Measurements from ENCODE around the gene IL17A.

The IL17A gene

DNA sequence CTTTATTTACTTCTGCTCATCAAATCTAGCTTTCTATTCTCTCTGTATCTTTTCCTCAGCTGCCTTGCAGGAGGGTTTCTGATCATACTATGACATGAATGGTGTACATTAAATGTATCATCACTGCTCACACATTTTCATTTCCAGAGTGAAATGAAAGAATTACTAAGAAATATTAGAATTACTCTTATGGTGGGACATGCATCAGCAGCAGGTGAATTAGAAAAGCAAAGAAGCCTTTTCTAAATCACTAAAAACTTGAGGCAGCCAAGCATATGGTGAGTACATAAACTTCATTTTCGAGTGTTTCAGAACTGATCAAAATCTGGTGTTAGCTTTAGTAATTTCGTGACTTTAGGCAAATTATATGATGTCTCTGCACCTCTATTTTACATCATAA lies 23.6 kb downstream of the IL17A start:
- TF ChIP-seq RAD21 (IDR thresholded peaks at IDR 0.05; ENCODE audit: low read depth) (no peak), EP300 (IDR thresholded peaks at IDR 0.05; ENCODE audit: borderline replicate concordance) (no peak), CREB1 (IDR thresholded peaks at IDR 0.05; ENCODE audit: low read depth) (no peak), ZBTB7A (IDR thresholded peaks at IDR 0.05; ENCODE audit: low read depth) (no peak)

DNA sequence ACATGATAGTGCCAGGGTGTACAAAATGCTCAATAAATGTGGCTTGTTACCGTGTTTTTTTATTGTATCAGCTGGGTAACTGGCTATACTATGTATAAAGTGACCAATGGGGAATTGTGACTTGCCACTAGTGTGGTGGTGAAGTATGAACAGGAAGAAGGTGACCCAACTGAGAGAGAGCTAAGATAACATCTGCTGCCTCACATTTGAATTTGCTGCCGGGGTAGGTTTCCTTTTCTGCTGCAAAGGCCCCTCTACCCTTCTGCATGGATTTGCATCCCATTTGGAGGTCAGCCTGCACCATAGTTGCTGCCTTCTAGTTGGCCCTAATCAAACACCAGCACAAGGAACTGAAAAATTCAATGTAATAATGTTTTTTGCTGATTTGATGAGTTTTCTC lies 24.1 kb downstream of the IL17A start:
- TF ChIP-seq NFIC (IDR thresholded peaks at IDR 0.05): no peak

DNA sequence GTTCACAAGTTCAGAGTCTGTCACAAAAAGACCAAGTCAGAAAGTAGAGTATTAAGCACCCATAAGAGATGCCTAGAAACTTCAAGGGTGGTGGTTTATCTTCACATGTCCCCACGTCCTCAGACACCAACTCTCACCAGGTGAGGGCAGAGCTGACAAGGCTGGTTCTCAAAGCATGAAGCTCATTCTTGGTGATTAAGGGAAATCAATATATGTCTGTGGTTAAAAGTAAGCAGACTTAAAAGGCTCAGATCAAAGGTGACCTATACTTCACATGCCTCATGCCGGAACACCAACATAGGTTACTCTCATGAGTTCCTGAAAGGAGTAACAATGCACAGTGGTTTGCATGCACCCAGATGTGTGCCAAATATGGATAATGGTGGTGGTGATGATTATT lies 27.0 kb downstream of the IL17A start:
- TF ChIP-seq CEBPB (IDR thresholded peaks at IDR 0.05) (no peak), TEAD4 (IDR thresholded peaks at IDR 0.05) (no peak), NFIC (IDR thresholded peaks at IDR 0.05) (no peak), EGR1 (IDR thresholded peaks at IDR 0.05) (no peak)
- TF ChIP-seq, protein P1, sequence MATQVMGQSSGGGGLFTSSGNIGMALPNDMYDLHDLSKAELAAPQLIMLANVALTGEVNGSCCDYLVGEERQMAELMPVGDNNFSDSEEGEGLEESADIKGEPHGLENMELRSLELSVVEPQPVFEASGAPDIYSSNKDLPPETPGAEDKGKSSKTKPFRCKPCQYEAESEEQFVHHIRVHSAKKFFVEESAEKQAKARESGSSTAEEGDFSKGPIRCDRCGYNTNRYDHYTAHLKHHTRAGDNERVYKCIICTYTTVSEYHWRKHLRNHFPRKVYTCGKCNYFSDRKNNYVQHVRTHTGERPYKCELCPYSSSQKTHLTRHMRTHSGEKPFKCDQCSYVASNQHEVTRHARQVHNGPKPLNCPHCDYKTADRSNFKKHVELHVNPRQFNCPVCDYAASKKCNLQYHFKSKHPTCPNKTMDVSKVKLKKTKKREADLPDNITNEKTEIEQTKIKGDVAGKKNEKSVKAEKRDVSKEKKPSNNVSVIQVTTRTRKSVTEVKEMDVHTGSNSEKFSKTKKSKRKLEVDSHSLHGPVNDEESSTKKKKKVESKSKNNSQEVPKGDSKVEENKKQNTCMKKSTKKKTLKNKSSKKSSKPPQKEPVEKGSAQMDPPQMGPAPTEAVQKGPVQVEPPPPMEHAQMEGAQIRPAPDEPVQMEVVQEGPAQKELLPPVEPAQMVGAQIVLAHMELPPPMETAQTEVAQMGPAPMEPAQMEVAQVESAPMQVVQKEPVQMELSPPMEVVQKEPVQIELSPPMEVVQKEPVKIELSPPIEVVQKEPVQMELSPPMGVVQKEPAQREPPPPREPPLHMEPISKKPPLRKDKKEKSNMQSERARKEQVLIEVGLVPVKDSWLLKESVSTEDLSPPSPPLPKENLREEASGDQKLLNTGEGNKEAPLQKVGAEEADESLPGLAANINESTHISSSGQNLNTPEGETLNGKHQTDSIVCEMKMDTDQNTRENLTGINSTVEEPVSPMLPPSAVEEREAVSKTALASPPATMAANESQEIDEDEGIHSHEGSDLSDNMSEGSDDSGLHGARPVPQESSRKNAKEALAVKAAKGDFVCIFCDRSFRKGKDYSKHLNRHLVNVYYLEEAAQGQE (IDR thresholded peaks at IDR 0.05; ENCODE audit: low read depth): no peak
- TF ChIP-seq, protein P2, sequence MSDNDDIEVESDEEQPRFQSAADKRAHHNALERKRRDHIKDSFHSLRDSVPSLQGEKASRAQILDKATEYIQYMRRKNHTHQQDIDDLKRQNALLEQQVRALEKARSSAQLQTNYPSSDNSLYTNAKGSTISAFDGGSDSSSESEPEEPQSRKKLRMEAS (IDR thresholded peaks at IDR 0.05): no peak

DNA sequence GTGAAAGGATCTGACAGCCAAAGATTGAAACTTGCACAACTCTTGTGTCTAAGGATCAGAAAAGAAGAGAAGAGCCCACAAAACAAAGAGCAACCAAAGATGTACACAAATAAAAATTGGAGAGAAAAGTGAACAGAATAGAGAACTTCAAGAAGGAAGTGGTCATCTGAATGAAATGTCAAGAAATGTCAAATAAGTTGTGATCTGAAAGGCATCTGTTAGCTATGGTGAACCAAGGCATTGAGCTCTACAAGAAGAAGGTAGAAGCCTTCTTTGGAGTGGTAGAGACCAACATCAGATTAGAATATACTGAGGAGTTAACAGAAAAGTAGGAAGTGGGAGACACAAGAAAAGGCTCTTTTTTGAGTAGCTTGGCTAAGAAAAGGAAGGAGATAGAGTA lies 29.6 kb downstream of the IL17A start:
- TF ChIP-seq FOXM1 (IDR thresholded peaks at IDR 0.05; ENCODE audit: borderline replicate concordance, low read depth) (no peak), YY1 (IDR thresholded peaks at IDR 0.05; ENCODE audit: low read depth) (no peak), TAF1 (IDR thresholded peaks at IDR 0.05; ENCODE audit: low read depth) (no peak), NFIC (IDR thresholded peaks at IDR 0.05) (no peak), EP300 (IDR thresholded peaks at IDR 0.05; ENCODE audit: borderline replicate concordance) (no peak), RAD21 (IDR thresholded peaks at IDR 0.05; ENCODE audit: low read depth) (no peak), ZBTB7A (IDR thresholded peaks at IDR 0.05; ENCODE audit: low read depth) (no peak), CEBPB (IDR thresholded peaks at IDR 0.05) (no peak), CREB1 (IDR thresholded peaks at IDR 0.05; ENCODE audit: low read depth) (no peak), TCF12 (IDR thresholded peaks at IDR 0.05; ENCODE audit: low read depth) (no peak), TEAD4 (IDR thresholded peaks at IDR 0.05) (no peak), EGR1 (IDR thresholded peaks at IDR 0.05) (no peak)
- TF ChIP-seq, protein P2 (IDR thresholded peaks at IDR 0.05): no peak
- TF ChIP-seq, protein P3, sequence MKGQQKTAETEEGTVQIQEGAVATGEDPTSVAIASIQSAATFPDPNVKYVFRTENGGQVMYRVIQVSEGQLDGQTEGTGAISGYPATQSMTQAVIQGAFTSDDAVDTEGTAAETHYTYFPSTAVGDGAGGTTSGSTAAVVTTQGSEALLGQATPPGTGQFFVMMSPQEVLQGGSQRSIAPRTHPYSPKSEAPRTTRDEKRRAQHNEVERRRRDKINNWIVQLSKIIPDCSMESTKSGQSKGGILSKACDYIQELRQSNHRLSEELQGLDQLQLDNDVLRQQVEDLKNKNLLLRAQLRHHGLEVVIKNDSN (IDR thresholded peaks at IDR 0.05): no peak
- TF ChIP-seq, protein P1 (IDR thresholded peaks at IDR 0.05; ENCODE audit: low read depth): no peak

DNA sequence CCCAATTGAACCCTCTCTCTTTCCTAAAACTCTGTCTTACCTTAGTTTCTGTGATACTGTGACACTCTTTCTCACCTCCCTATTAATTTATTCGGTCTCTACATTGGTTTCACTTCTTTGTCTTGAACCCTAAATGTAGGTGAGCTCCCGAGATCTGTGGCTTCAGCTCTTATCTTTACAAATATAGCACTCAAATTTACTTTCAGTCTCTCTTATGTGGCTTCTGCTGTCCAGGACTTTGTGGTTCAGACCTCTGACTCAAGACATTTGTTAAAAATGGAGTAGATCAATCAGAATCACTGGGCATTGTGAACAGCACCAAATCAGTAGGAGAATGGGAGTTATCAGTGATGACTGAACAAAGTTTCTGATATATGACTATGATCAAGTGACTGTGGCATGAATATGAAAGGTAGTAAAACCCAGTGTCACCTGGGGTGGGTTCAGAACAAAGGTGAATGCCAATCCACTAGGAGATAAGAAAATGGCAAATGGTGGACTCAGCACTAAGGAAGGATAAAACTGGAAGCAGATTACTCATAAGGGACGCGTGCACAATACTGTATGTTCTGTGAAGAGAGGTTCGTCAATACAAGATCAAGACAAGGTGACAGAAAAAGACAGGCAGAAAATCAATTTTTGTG lies 30.9 kb downstream of the IL17A start:
- TF ChIP-seq, protein P3 (IDR thresholded peaks at IDR 0.05): no peak
- TF ChIP-seq ZBTB7A (IDR thresholded peaks at IDR 0.05; ENCODE audit: low read depth): no peak
- TF ChIP-seq CEBPB (IDR thresholded peaks at IDR 0.05): no peak
- TF ChIP-seq, protein P1 (IDR thresholded peaks at IDR 0.05; ENCODE audit: low read depth): no peak
- TF ChIP-seq TEAD4 (IDR thresholded peaks at IDR 0.05): no peak
- no peak for TF ChIP-seq EP300 (IDR thresholded peaks at IDR 0.05; ENCODE audit: borderline replicate concordance)
- no peak for TF ChIP-seq CREB1 (IDR thresholded peaks at IDR 0.05; ENCODE audit: low read depth)

Data from Ishikawa (cell line).